Neural cell (in vitro differentiated cells): Measurements from ENCODE around the gene CCL15.

Experiments used
- EP300 ChIP-seq: fragments of 450-650 bp; conservative IDR thresholded peaks from 2 replicates; pipeline ENCODE4 v1.6.1; 2014; ENCODE audit warnings: antibody characterized with exemption, mild to moderate bottlenecking, moderate library complexity; ENCODE audit not compliant: poor library complexity, severe bottlenecking
- EZH2 ChIP-seq: fragments of 200-600, 300-800 bp; shearing (Covaris generic), sonication (generic); IDR thresholded peaks from 2 replicates; pipeline ENCODE4 v1.6.1; 2014; ENCODE audit warnings: antibody characterized with exemption, low read length, borderline replicate concordance, mild to moderate bottlenecking; ENCODE audit not compliant: insufficient read depth, poor library complexity, severe bottlenecking
- TF ChIP-seq, protein P1 (sequence below): fragments of 450-650 bp; IDR thresholded peaks from 2 replicates; pipeline ENCODE4 v1.5.1; 2014; ENCODE audit warnings: antibody characterized with exemption, mild to moderate bottlenecking, moderate library complexity; ENCODE audit not compliant: poor library complexity, severe bottlenecking

DNA sequence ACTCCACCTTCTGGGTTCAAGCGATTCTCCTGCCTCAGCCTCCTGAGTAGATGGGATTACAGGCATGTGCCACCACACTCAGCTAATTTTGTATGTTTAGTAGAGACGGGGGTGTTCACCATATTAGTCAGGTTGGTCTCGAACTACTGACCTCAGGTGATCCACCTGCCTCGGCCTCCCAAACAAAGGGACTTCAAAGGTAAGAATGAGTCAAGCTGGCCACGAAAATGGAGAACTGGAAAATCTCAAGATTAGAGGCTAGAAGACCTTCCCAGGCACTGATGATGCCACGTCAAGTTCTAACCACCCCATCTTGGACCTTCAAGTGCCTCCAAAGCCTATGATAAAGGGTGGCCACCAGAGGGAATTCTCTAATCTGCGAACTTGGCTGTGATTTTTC lies 1.3 kb upstream of the CCL15 start:
- TF ChIP-seq EP300 (no peak), EZH2 (no peak)
- TF ChIP-seq, protein P1, sequence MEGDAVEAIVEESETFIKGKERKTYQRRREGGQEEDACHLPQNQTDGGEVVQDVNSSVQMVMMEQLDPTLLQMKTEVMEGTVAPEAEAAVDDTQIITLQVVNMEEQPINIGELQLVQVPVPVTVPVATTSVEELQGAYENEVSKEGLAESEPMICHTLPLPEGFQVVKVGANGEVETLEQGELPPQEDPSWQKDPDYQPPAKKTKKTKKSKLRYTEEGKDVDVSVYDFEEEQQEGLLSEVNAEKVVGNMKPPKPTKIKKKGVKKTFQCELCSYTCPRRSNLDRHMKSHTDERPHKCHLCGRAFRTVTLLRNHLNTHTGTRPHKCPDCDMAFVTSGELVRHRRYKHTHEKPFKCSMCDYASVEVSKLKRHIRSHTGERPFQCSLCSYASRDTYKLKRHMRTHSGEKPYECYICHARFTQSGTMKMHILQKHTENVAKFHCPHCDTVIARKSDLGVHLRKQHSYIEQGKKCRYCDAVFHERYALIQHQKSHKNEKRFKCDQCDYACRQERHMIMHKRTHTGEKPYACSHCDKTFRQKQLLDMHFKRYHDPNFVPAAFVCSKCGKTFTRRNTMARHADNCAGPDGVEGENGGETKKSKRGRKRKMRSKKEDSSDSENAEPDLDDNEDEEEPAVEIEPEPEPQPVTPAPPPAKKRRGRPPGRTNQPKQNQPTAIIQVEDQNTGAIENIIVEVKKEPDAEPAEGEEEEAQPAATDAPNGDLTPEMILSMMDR = no peak
